ENCODE results near the gene PCNT.
A peak's percentile ranks its signal among the peaks of the same experiment; 100 is the strongest.

The PCNT gene, protein sequence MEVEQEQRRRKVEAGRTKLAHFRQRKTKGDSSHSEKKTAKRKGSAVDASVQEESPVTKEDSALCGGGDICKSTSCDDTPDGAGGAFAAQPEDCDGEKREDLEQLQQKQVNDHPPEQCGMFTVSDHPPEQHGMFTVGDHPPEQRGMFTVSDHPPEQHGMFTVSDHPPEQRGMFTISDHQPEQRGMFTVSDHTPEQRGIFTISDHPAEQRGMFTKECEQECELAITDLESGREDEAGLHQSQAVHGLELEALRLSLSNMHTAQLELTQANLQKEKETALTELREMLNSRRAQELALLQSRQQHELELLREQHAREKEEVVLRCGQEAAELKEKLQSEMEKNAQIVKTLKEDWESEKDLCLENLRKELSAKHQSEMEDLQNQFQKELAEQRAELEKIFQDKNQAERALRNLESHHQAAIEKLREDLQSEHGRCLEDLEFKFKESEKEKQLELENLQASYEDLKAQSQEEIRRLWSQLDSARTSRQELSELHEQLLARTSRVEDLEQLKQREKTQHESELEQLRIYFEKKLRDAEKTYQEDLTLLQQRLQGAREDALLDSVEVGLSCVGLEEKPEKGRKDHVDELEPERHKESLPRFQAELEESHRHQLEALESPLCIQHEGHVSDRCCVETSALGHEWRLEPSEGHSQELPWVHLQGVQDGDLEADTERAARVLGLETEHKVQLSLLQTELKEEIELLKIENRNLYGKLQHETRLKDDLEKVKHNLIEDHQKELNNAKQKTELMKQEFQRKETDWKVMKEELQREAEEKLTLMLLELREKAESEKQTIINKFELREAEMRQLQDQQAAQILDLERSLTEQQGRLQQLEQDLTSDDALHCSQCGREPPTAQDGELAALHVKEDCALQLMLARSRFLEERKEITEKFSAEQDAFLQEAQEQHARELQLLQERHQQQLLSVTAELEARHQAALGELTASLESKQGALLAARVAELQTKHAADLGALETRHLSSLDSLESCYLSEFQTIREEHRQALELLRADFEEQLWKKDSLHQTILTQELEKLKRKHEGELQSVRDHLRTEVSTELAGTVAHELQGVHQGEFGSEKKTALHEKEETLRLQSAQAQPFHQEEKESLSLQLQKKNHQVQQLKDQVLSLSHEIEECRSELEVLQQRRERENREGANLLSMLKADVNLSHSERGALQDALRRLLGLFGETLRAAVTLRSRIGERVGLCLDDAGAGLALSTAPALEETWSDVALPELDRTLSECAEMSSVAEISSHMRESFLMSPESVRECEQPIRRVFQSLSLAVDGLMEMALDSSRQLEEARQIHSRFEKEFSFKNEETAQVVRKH (N-terminal part only)

DNA sequence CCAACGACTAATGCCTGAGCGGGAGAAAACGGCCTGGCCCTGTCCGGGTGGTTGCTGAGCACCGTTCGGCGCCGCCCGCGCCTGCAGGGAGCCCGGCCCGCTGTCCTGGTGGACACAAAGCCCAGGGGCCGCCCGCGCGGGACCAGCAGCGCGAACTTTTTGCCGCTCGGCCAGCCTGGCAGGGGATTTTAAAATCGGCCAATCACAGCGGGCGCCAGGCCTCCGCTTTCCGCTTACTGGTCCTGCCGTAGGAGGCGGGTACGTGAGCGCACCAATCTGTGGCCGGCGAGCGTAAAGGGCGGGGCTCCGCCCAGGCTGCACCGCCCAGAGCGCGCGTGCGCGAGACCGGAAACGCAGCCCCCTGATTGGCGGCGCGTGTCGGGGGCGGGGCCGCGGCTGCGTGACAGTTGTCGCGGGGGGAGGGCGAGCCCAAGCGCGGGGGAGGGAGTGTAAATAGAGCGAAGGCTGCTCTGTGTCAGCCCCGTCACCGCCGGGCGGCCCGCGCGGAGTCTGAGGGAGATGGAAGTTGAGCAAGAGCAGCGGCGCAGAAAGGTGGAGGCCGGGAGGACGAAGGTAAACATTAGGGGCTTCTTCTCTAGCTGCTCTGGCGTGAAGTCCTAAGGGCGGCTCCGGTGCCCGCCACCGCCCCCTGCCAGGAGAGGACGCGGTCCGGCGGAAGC lies at the start of gene PCNT, which contains the start of gene C21orf58:
Gene PCNT (plus strand): TSS at position 447 of the 680 bp plus-strand sequence. CDS start 73 bp downstream, at position 520.
Gene C21orf58 (minus strand): TSS at position 161 of the 680 bp plus-strand sequence. CDS start 1,132 bp downstream, outside the sequence.
- DNase-seq: peak; percentile 93

DNA sequence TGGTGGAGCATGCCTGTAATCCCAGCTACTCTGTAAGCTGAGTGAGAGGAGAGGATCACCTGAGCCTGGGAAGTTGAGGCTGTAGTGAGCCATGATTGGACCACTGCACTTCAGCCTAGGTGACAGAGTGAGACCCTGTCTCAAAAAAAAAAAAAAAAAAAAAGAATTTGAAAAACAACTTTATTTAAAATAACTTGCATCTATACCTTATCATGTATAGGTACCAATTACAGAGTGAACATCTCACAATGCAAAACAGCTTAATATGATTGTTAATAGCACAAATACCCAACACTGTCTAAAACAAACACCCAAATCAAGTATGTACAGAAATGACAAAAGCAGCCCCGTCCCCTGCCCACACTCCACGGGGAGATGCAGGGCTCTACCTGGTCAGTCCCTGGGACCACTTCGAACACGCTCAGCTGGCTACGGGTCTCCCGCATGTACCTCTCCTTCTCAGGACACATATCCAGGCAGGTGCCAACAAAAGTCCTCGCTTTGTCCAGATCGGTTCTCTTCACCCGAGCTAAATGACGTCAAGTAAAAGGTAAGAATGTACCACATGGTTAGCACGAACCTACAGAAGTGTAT lies 49.1 kb upstream of the PCNT start:
- no peak for DNase-seq

DNA sequence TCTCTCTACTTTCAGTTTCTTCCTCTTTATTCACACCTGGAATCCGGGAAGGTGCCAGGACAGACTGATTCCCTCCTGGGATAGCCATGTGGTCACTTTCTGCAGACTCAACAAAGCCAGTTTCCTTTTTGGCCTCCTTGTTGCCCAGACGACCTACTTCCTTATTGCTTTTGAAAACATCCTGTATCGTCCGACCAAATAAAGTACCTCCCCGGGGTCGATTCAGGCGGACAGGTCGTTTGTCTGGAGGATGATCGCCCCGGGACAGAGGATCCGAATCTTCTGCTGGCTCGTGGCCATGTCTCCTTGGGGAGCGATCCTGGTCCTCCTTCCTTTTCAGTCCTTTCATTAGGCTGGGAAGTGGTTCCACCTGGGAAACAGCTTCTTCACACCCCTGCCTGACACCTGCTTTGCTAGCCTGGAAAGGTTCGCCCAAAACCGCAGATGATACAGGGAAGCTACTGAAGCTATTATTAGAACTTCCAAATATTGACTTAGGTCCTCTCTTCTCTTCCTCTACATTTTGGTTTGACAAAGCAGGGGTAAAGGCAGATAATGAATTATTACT lies 39.8 kb upstream of the PCNT start:
- no peak for DNase-seq

DNA sequence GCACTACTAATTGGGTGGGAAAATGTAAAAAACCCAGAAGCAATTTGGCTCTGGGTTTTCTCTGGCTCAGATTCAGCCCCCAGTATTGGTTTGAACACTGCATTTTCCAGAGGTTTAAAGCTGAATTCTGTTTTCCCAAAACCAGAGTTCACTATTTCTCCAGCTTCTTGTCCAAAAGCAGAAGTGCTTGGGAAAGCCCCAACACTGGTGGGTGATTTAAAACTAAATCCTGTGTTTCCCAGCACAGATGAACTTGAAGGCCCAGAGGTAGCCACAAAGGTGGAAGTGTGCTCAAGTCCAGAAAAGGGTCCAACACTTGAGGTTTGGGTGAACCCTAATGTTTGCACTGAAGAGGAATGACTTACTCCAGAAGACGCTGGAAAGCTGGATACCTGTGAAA lies 39.2 kb upstream of the PCNT start:
- no peak for DNase-seq

DNA sequence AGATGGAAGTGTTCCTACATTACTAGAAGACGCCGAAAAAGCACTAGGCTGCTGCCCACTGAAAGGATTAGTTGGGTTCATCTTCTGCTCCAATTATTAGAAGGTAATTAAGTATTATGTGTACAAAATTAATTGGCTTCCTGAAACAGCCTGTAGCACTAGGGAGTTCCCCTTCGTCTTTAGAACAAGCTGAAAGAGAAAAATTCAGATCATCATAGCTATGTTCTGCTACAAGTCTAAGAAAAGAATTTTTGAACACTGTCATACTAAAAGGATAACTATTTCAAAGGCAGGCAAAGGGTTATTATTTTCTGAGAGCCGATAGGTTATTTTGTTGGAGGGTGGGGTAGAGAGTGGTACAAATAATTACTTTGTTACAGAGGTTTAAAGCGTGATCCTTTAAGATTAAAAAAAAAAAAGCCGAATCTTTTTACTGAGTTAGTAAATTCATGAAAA lies 38.7 kb upstream of the PCNT start, which contains the start of gene MCM3AP:
Gene MCM3AP (minus strand): TSS at position 406 of the 456 bp plus-strand sequence. CDS start 325 bp downstream, at position 81.
- DNase-seq: no peak

DNA sequence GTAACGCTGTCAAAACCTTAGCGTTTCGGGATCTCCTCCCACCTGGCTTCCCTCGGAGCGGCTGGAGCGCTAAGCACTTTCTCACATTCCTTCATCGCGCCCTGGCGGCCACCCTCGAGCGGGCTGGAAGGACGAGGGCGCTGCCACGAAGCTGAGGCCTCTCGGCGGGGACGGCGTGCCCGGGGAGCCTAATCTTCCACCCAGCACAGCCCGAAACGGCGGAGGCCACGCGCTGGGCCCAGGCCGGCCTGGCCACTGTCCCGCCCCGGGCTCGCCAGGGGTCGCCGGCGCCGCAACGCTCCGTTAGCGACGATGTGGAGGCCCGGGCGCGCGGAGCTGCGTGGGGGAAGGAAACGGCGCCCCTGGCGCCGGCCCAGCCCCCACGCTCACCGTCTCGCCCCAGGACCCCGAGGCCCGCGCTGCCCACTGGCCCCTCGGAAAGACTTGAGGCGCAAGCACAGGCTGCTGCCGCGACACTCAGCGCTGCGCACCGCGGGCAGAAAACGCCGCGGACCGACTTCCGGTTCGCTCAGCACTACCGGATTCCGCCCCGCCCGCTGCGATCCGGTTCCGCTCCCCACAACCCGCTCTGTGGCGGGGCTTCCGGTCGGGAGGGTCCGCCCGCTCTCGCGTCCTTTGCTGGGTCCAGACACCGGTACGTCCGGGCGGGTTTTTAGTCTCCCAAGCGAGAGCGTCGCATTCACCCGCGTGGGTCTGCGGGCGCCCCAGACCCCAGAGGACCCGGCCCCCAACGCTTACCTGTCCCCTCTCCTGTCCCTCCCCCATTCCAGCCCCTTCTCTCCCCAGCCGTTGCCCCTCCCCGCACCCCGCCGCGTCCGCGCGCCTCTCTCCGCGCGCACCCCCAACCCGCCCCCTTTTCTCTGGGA lies 38.0 kb upstream of the PCNT start, which contains the start of gene YBEY:
Gene YBEY (plus strand): TSS at position 582 of the 887 bp plus-strand sequence. CDS start 572 bp downstream, outside the sequence.
- DNase-seq: peak; percentile 91

DNA sequence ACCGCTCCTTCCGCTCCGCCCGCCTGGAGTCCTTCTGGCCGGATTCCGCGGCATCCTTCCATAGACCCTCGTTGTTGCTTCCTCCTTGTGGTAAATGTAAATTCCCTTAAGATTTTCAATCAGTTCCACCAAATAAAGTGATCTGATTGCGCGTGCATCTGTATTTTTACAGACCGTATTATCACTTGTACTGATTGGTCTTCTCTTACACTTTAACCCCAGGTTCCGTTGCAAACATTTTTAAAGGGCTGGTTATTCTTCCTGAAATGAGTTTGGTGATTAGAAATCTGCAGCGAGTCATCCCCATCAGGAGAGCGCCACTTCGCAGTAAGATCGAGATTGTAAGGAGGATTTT lies 37.3 kb upstream of the PCNT start:
- no peak for DNase-seq

DNA sequence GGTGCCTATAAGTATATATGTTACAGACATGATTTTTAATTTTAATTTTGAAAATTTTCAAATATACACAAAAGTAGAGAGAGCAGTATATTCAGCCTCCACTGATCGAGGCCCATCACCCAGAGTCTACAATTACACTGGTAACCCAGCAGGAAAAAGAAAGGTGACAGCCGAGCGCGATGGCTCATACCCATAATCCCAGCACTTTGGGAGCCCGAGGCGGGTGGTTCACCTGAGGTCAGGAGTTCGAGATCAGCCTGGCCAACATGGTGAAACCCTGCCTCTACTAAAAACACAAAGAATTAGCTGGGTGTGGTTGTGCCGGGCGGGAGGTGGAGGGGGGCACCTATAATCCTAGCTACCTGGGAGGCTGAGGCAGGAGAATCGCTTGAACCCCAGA lies 36.4 kb upstream of the PCNT start:
- no peak for DNase-seq

DNA sequence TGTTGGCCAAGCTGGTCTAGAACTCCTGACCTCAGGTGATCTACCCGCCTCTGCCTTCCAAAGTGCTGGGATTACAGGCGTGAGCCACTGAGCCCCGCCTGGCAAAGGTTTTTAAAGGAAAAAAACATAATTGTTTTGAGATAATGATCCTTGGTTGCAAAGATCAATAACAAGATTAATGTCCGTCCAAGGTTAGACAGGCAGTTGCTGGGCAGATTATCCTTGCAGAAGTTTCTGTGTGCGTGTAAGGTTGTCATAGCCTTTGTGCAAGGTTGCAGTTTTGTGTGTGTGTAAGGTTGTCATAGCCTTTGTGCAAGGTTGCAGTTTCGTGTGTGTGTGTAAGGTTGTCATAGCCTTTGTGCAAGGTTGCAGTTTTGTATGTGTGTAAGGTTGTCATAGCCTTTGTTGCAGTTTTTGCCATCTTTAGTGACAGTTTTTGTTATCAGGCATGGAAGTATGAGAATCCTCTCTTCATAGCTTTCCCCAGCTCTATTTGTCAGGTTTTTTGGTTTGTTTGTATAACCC lies 34.2 kb upstream of the PCNT start:
- DNase-seq: no peak

DNA sequence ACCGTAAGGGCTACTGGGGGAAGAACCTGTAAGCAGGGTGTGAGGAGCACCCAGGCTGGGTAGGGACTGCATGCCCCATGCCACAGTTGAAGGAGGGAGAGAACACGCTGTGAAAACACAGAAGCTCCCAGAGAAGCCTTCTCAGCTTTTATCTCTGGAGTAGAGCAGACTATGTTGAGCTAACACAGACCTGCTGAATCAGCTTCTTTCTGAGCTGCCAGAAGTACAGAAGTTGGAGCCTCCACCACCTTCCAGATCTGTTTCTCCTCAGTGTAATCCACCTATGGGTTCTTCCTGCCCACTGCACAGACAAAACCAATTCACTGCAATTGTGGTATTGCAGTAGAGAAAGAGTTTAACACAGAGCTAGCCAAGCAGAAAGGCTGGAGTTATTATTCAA lies 32.4 kb upstream of the PCNT start:
- no peak for DNase-seq

DNA sequence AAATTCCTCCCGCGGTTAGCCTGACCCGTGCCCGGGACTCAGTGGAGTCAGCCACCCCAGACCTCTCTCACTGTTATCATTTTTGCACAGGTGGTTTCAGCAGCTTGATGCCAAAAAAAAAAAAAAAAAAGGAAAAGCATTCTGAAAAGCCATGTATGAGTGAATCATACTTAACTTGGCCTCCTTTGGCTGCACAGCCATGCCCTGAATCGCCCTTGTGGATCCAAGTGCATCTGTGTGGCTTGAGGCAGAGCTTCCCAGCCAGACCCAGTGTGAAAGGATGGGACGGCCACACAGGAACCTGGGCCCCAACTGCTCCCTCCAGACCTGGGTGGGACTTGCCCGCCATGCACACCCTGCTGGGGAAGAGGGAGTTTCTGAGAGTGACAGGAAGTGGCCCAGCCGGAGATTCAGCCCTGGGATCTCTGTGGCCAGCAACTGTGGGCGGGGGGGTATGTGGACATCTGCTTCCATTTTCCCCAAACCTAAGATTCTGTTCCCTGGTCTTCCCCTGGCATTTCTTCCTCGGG lies 29.2 kb upstream of the PCNT start:
- no peak for DNase-seq

DNA sequence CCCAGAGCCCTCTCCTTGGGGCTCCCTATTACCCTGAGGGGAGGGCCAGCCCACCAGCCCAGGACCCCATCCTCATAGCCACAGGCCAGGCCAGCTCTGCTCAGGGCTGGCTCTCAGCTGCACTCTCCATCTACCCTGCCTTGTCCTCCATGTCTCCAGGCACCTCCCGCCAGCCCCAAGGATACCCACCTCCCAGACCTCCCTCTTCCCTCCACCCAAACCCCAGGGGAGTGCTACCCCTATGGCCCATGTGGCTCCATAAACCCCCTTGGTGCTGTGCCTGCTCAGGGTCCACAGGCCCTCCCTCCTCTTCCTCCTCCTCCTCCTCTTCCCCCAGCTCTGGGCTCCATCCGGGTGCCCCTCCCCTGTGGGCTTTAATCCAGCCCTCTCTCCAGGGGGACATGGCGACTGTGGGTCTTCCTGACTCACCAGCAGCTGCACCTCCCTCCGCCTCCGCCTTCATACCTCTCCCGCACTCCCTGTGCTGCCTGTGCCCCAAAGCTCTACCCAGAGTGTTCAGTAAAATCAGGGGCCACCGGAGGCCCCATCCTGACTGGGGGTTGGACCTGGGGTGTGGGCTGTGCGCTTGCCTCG lies 28.7 kb upstream of the PCNT start:
- DNase-seq: no peak

DNA sequence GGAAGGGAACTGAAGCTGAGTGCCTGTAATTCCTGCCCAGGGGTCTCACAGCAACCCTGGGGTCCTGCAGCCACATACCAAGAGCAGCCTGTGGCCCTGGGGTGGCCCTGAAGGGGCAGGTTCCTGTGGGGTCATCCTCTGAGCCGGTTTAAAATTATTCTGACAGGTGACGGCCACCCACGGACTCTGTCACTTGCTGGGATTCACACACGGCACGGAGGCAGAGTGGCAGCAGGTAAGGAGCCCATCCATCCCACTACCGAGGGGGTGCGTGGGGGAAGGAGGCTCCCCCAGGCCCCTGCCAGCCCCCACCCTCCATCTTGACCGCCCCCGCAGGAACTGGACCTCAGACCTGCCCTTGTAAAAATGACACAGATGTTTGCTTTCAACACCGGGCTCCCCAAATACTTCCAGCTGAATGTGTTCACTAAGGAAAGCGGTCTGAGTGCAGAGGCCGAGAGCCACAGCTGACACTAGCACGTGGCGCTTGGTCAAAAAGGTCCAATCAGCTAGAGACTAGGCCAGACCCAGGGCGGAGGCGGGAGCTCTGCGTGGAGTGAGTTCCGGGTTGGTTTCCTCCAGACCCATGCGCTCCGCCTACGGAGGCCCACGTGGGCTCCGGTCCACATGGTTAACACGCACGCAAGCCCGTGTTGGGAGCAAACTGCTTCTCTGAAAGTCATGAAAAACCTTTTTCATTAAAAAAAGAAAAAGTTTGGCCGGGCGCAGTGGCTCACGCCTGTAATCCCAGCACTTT lies 27.8 kb upstream of the PCNT start:
- DNase-seq: no peak

DNA sequence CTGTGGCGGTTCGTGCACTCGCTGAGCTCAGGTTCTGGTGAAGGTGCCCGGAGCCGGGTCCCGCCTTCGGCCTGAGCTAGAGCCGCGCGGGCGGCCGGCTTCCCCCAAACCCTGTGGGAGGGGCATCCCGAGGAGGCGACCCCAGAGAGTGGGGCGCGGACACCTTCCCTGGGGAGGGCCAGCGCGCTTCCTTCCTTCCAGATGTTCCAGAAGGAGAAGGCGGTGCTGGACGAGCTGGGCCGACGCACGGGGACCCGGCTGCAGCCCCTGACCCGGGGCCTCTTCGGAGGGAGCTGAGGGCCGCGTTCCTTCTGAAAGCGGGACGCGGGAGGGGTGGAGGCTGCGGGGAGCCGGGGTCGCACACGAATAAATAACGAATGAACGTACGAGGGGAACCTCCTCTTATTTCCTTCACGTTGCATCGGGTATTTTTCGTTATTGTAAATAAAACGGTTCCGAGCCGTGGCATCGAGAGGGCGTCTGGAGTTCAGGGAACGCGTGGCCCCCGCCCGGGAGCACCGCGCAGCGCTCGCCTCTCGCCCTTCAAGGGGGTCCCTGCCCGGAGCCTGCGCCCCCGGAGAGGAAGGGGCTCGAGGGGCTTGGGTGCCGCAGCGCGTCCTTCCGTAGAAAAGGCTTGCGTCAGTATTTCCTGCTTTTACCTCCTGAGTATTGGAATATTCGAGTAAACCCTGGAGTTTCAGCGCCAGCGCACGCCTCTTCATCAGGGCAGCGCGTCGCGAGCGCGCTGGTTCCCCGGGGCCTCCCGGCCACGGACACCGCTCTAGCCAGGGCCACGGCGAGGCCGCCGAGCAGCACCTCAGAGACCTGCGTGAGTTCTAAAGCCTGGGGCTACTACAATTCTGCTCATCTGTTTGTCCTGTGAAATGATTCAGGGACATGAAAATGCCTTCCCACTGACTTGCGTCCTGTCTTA lies 26.4 kb upstream of the PCNT start:
- no peak for DNase-seq

DNA sequence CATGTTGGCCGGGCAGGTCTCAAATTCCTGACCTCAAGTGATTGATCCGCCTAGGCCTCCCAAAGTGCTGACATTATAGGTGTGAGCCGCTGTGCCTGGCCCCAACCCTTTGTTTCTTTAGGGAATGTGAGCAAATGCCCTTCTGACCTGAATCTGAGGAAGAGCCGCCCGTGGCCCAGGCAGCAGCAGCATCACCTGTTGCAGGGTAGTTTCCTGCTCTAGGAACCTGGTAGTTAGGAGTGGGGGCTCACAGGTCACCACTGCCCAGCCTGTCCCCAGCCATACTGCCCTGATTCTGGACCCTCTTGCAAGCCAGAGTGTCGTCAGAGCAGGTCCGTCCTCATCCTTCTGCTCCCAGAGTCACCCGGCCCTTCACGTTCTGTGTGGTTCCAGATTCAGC lies 24.8 kb upstream of the PCNT start:
- DNase-seq: no peak

DNA sequence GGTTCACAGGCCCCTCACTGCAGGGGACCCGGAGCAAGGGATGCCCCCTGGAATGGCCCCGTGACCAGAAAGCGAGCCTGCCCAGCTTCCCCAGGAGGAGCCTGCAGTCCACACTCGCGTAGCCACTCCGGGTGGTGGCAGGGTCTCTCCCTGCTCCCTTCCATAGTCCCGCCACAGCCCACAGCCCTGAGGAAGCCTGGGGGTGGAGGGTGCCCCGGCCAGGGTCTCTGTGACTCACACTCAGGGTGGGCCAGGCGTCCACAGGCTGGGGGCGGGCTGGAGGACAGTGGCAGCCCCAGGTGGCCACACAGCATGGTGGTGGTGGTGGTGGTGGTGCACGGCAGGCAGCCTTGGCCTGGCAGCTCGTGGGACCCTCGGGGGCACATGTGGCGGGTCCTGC lies 22.2 kb upstream of the PCNT start:
- no peak for DNase-seq

DNA sequence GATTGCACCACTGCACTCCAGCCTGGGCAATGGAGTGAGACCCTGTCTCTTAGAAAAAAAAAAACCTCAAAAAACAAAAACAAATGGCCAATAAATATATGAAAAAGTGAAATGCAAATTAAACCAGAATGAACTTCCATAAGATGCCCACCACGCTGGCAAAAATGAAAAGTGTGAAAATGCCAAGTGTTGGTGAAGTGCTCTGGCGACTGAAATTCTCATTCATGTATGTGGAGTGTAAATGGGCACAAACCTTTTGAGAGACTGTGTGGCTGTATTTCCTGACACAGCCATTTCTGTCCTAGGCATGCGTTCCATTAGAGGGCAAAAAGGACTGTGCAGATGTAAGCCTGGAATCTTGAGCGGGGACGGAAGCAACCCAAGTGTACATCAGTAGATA lies 19.5 kb upstream of the PCNT start:
- no peak for DNase-seq
